ENCODE measurements around the gene CD22. TPM values are rescaled to one million over a fixed set of nuclear protein-coding genes. Genes with fewer than 3 reads are reported as not detected.

Gene CD22
- polyA plus RNA-seq, 1 donor = 15.9 TPM

GRCh38 chr19:35295792-35296462 is 33.1 kb upstream of the CD22 start:
- no peak for DNase-seq

DNA sequence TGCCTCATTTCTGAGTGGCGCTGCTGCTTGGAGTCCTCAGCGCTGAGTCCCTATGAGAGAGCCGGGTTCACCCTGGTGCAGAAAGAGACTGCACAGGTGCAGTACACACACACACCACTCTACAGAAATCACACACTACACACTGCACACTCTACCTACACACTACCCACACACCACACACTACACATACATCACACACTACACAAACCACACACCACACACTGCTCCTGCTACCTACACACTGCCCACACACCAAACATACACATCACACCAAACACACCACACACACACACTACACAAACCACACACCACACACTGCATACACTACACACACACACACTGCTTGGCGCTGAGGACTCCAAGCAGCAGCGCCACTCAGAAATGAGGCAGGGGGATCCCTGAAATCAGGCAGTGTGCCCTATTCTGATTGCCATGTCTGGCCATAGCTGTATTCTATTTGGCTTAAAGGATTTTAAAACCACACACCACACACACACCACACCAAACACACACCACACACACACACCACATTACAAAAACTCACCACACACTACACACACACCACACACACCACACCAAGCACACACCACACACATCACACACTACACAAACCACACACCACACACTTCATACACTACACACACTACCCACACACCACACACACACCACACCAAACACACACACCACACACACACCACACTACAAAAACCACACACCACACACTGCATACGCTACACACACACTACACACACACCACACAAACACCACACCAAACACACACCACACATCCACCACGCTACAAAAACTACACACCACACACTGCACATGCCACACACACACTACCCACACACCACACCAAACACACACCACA is 32.1 kb upstream of the CD22 start:
- DNase-seq = no peak

GRCh38 chr19:35297515-35297848 is 31.5 kb upstream of the CD22 start:
- no peak for DNase-seq

DNA sequence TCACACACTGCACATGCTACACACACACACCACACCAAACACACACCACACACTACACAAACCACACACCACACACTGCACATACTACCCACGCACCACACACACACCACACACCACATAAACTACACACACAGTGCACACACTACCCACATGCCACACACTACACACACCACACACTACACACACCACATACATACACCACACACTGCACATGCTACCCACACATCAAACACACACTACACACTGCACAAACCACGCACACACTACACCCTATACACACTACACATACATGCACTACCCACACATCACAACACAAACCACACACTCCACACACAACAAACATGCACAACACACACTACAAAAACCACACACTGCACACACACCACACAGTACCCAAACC is 31.1 kb upstream of the CD22 start:
- no peak for DNase-seq

DNA sequence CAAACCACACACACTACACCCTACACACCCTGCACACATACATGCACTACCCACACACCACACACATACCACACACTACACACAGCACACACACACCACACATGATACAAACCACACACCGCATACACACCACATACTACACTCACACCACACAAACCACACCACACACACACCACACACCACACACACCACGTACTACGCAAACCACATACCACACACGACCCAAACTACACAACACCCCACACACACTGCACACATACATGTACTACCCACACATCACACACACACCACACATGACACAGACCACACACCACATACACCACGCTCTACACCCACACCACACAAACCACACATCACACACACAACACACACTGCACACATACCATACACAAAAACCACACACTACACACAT is 30.4 kb upstream of the CD22 start:
- DNase-seq = no peak

DNA sequence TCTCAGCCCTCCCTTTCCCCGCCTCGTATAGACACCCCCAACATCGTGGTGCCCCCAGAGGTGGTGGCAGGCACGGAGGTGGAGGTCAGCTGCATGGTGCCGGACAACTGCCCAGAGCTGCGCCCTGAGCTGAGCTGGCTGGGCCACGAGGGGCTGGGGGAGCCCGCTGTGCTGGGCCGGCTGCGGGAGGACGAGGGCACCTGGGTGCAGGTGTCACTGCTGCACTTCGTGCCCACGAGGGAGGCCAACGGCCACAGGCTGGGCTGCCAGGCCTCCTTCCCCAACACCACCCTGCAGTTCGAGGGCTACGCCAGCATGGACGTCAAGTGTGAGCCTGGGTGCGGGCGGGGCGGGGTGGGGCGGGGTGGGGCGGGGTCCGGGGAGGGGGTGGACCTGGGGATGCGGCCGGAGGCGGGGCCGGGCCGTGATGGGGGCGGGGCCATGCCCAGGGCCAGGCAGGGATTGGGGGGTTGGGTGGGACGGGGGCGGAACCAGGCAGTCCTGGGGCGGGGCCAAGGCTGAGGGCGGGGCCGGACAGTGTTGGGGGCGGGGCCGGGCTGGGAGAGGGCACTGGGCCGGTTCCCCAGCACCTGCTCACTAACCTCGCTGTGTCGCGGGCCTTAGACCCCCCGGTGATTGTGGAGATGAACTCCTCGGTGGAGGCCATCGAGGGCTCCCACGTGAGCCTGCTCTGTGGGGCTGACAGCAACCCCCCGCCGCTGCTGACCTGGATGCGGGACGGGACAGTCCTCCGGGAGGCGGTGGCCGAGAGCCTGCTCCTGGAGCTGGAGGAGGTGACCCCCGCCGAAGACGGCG is 29.3 kb upstream of the CD22 start:
- DNase-seq = no peak

GRCh38 chr19:35300339-35300649 is 28.7 kb upstream of the CD22 start:
- no peak for DNase-seq

- DNase-seq = no peak
These were observed 27.0 kb upstream of the CD22 start for GRCh38 chr19:35301961-35302360.

DNA sequence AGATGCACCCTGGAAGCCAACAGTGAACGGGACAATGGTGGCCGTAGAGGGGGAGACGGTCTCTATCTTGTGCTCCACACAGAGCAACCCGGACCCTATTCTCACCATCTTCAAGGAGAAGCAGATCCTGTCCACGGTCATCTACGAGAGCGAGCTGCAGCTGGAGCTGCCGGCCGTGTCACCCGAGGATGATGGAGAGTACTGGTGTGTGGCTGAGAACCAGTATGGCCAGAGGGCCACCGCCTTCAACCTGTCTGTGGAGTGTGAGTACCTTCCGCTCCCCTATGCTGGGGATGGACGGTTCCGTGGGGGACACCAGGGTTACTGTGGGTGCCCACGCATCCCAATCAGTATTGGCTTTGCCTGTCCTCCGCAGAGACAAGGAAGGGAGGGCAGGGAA is 26.5 kb upstream of the CD22 start:
- DNase-seq = no peak

- DNase-seq = no peak
These were observed 25.6 kb upstream of the CD22 start for GRCh38 chr19:35303357-35303915.

DNA sequence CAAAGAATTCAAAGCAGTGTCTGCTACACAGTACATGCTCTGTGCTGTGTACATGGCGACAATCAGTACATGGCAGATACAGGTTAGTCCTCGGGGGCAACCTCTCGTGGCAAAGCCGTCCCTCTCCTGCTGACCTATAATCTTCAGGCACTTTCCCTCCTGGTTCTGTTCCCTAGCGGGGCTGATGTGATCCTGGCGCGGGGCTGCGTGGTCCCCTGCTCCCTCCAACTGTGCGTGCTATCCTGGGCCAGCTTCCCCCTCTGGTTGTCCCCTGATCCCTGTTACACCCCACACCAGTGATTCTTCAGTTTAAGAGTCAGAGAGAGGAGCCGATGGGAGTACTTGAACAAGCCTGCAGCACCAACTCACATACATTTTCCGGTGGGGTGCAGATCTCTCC is 25.0 kb upstream of the CD22 start:
- no peak for DNase-seq

GRCh38 chr19:35305181-35305580 is 23.8 kb upstream of the CD22 start:
- no peak for DNase-seq

GRCh38 chr19:35306473-35307246 is 22.3 kb upstream of the CD22 start:
- DNase-seq = no peak

DNA sequence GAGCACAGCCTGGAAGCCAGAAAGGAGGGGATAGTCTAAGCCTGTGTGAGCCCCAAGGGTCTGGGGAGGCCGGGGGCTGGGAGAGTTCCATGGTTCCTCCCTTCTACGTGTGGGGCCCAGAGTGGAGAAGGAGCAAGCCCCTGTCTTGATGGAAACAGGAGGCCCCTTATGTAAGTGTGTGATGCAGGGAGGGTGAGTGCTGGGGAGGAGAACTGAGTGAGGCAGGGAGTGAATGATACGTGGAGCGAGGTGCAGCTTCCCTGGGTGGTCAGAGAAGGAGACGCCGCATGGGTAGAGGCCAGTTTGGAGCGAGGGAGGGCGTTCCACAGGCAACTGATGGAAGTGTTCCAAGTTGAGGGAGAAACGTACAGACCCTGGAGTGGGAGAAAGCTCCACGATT is 21.1 kb upstream of the CD22 start:
- DNase-seq = no peak

DNA sequence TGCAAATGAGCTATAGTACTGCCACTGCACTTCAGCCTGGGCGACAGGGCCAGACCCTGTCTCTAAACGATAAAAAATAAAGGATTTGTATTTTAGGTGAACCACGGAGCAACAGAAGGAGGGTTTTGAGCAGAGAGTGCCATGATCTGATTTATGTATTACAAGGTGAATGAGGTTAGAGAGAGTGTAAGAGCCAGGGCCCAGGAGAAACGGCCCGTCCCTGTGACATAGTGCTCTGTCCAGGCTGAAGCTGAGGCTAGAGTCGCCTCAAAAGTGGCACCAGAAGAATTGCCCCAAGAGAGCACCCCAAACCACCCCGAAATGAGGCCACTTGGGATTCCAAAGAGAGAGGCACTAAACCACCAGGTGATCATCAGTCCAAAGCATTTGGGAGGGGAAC is 20.1 kb upstream of the CD22 start:
- no peak for DNase-seq

DNA sequence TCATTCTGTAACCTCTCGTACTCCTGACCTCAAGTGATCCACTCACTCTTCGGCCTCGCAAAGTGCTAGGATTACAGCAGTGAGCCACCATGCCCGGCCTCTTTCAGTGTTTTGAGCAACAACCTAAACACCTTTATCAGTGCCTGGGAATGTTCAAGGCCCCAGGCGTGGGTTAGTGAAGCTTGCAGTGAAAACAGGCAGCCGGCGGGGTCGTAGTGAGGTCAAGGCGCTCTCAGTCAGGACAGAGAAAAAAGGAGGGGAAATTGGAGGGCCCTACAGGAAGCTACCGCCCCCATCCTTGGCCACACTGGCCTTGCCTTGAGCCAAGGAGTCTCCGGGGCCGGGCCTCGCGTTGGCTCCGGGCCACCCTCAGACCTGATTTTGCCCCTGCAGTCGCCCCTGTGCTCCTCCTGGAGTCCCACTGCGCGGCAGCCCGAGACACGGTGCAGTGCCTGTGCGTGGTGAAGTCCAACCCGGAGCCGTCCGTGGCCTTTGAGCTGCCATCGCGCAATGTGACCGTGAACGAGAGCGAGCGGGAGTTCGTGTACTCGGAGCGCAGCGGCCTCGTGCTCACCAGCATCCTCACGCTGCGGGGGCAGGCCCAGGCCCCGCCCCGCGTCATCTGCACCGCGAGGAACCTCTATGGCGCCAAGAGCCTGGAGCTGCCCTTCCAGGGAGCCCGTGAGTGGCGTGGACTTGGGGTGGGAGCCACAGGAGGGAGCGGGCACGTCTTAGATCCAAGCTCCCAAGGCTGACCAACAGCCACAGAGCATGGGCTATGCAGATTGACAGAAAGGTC is 19.3 kb upstream of the CD22 start:
- DNase-seq = peak; percentile 80

DNA sequence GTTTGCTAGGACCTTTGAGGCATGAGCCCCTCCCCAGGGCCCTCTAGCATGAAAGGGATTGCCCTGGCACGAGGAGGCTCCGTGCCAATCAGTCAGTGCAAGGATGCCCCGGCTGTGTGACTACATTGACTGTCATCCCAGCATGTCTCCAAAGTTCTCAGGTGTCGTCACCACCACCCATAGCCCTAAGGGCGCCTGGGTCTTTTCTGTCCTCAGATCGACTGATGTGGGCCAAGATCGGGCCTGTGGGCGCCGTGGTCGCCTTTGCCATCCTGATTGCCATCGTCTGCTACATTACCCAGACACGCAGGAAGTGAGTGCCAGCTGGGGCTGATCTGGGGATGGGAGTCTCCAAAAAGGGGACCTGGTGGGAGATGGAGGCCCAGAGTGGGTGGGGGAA is 18.7 kb upstream of the CD22 start:
- DNase-seq = no peak

DNA sequence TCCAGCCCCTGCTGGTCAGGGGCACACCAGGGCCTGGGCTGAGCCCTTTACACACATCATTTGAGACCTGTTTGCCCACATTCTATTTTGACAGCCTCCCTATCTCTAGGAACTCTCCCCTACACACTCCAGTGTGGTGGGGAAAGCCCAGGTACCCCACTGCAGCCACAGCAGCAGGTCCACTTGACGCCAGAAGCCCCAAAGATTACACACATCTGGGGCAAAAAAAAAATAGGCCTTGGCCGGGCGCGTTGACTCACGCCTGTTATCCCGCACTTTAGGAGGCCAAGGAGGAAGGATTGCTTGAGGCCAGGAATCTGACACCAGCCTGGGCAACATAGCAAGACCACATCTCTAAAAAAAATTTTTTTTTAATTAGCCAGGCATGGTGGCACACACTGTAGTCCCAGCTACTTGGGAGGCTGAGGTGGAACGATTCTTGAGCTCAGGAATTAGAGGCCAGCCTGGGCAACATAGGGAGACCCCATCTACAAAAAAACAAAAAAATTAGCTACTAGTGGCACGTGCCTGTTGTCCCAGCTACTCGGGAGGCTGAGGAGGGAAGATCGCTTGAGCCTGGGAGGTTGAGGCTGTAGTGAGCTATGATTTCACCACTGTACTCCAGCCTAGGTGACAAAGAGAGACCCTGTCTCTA is 18.0 kb upstream of the CD22 start:
- no peak for DNase-seq

DNA sequence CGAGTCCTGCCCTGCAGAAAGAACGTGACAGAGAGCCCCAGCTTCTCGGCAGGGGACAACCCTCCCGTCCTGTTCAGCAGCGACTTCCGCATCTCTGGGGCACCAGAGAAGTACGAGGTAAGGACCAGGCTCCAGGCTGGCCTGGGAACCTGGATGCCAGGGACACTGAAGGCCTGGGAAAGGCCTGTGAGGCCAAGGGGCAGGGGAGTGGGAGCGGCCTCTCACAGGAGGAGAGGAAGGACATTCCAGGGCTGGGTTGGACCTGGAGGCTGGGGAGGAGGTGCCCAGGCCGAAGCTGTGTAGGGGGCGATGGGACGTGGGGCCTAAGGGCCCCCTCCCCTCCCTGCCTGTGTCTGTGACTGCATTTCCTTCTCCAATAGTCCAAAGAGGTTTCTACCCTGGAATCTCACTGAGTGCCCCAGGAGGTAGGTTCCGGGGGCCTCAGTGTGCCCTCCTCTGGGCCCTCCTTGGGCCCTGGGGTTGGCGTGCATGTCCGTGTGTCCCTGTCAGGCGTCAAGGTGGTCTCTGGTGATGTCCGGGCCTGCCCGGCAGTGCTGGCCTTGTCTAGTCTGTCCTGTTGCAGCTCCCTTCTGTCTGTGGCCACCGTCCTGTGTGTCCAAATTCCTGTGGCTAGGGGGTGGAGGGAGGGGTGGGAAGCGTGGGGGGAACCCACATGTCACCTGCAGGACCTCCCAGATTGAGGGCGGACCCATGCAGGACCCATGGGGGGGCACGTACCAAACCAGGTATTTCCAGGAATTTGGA is 16.9 kb upstream of the CD22 start:
- no peak for DNase-seq

DNA sequence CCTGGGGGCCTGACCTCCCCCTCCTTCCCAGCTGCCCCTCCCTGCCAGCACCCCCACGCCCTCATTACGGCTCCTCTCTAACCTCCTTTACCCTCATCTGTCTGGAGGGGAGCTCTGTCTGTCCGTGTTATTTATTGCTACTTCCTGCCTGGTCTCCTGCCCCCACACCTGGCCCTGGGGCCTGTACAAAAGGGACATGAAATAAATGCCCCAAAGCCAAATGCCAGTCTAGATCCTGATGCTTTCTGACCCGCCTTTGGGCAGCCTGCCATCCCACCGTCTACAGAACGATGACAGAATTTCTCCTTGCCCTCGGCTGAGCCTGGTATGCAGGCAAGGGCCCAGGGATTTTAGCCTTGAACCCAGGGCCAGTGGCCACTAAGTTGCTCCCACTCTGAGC is 15.4 kb upstream of the CD22 start:
- no peak for DNase-seq

Data from left kidney (tissue), 2 donors.